PFSK-1 (cell line): ENCODE data around the gene MCM5.

Experiments used
- FOXP2 ChIP-seq: optimal IDR thresholded peaks from 2 replicates; pipeline ENCODE3; 2011; ENCODE audit warnings: borderline replicate concordance, control low read depth, inconsistent platforms; ENCODE audit not compliant: insufficient read depth; ENCODE audit errors: extremely low read length, extremely low read depth
- POLR2AphosphoS5 ChIP-seq: IDR thresholded peaks from 2 replicates; pipeline ENCODE4 v1.6.1; 2012; ENCODE audit warnings: low read depth, mild to moderate bottlenecking, control low read depth, low read length, moderate library complexity
- REST ChIP-seq, 2 experiments: IDR thresholded peaks; 2 replicates each; pipeline versions ENCODE4 v1.6.1 to v1.8.0; 2011 to 2012; ENCODE audit warnings: low read depth in 2 of 2, low read length in 2 of 2, control low read depth in 1 of 2, inconsistent platforms in 1 of 2, mild to moderate bottlenecking in 1 of 2, moderate library complexity in 1 of 2; ENCODE audit not compliant: insufficient read depth in 1 of 2
- SIN3A ChIP-seq: IDR thresholded peaks from 2 replicates; pipeline ENCODE4 v1.6.1; 2012; ENCODE audit warnings: mild to moderate bottlenecking, low read length, moderate library complexity, borderline replicate concordance; ENCODE audit not compliant: insufficient read depth
- TAF1 ChIP-seq: IDR thresholded peaks from 2 replicates; pipeline ENCODE4 v1.6.1; 2012; ENCODE audit warnings: low read length, control low read depth, borderline replicate concordance; ENCODE audit not compliant: insufficient read depth

The MCM5 gene

DNA sequence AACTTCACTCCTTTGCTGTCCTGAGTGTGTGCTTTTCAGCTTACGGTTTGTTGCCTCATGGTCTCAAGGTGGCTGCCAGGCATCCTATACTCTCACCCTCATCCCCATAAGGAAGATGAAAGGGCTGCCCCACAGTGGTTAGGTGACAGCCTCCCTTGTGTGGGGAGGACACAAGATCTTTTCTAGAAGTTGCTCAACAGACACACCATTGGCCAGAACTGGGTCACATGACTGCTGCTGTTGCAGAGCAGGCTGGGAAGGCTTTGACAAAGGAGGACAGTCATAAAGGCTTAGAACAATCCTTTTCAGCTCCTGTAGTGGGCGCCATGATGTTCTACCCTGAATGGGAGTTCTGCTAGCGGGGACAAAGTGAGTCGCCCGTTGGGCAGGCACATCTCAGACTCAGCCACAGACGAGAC lies 71.0 kb downstream of the MCM5 start:
- no peak for TF ChIP-seq SIN3A
- TF ChIP-seq REST (IDR thresholded peaks at IDR 0.05; ENCODE audit: insufficient read depth in 1 of 2, low read depth in 2 of 2, low read length in 2 of 2), result no peak
- no peak for TF ChIP-seq FOXP2
- no peak for TF ChIP-seq TAF1
- no peak for TF ChIP-seq POLR2AphosphoS5

- TF ChIP-seq TAF1 (no peak), POLR2AphosphoS5 (no peak), REST (IDR thresholded peaks at IDR 0.05; ENCODE audit: insufficient read depth in 1 of 2, low read depth in 2 of 2, low read length in 2 of 2) (no peak), FOXP2 (no peak), SIN3A (no peak)
These were observed 72.5 kb downstream of the MCM5 start for GRCh38 chr22:35472488-35472887.

DNA sequence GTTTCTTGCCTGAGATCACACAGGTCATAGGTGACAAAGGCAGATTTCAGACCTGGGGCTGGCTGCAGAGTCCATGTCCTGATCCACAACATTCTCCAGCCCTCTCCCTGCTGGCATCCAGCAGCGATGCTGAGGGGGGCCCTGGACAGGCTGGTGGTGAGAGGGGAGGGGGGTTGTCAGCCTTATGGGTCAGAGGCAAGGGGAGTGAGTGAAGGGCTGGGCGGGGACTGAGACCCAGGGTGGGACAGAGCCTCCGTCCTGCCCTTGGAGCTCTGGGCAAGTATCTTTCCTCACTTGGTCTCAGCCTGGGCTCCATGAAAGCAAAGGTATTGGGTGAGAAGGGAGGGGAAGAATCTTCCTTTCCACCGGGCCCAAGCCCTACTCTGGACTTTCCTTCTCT lies 74.0 kb downstream of the MCM5 start:
- TF ChIP-seq POLR2AphosphoS5 (no peak), REST (IDR thresholded peaks at IDR 0.05; ENCODE audit: insufficient read depth in 1 of 2, low read depth in 2 of 2, low read length in 2 of 2) (no peak), SIN3A (no peak), TAF1 (no peak), FOXP2 (no peak)
